K562 (cell line): ENCODE measurements around the gene ADAM15. TPM values are rescaled to one million over a fixed set of nuclear protein-coding genes. Genes with fewer than 3 reads are reported as not detected.

Experiments used
- CCNT2 ChIP-seq: IDR thresholded peaks from 2 replicates; pipeline ENCODE4 v1.6.1; 2011; ENCODE audit warnings: borderline replicate concordance, low read depth, mild to moderate bottlenecking, moderate library complexity, mixed read lengths, low read length; ENCODE audit not compliant: insufficient read length; ENCODE audit errors: extremely low read depth
- CREB5 ChIP-seq: fragments of 250-450 bp; sonication (Bioruptor Pico); IDR thresholded peaks from 2 replicates; pipeline ENCODE4 v1.5.0; 2020; ENCODE audit warnings: mild to moderate bottlenecking
- CREM ChIP-seq: IDR thresholded peaks from 2 replicates; pipeline ENCODE4 v1.6.1; 2014; ENCODE audit warnings: antibody characterized with exemption, low read depth
- CTBP1 ChIP-seq: fragments of 450-650 bp; IDR thresholded peaks from 2 replicates; pipeline ENCODE4 v1.6.1; 2016; ENCODE audit warnings: borderline replicate concordance
- FOS ChIP-seq: IDR thresholded peaks from 3 replicates; pipeline ENCODE4 v1.6.1; 2011; ENCODE audit not compliant: insufficient read length; ENCODE audit errors: extremely low read depth
- FOXP1 ChIP-seq: sonication (generic); formaldehyde crosslinking; IDR thresholded peaks from 2 replicates; pipeline ENCODE4 v1.8.0; 2022; ENCODE audit warnings: mild to moderate bottlenecking, missing genetic modification reagents
- HDAC2 ChIP-seq: fragments of 450-650 bp; IDR thresholded peaks from 2 replicates; pipeline ENCODE4 v1.6.1; 2016; ENCODE audit warnings: mild to moderate bottlenecking
- KAT2B ChIP-seq: IDR thresholded peaks from one replicate; pipeline ENCODE4 v1.6.1; 2012; ENCODE audit warnings: low read depth, mild to moderate bottlenecking, control low read depth, inconsistent platforms, low read length, moderate library complexity
- MCM5 ChIP-seq: fragments of 450-650 bp; IDR thresholded peaks from 2 replicates; pipeline ENCODE4 v1.6.1; 2016; ENCODE audit warnings: low read depth
- MLLT1 ChIP-seq, 2 experiments: fragments of 450-650 bp; IDR thresholded peaks; 2 replicates each; pipeline ENCODE4 v1.6.1; 2016
- PATZ1 ChIP-seq: fragments of 250-450 bp; sonication (Bioruptor Pico); IDR thresholded peaks from 2 replicates; pipeline ENCODE4 v1.5.0; 2020; ENCODE audit warnings: mild to moderate bottlenecking, borderline replicate concordance
- RFX7 ChIP-seq: fragments of 250-450 bp; sonication (Bioruptor Pico); IDR thresholded peaks from 2 replicates; pipeline ENCODE4 v1.5.1; 2021; ENCODE audit warnings: mild to moderate bottlenecking
- SREBF1 ChIP-seq: fragments of 150-350 bp; IDR thresholded peaks from 2 replicates; pipeline ENCODE4 v1.6.1; 2014; ENCODE audit warnings: antibody characterized with exemption, low read depth, low read length, borderline replicate concordance
- SRSF1 ChIP-seq: fragments of 200-400 bp; formaldehyde crosslinking; IDR thresholded peaks from 2 replicates; pipeline ENCODE4 v1.6.1; 2017; ENCODE audit warnings: mild to moderate bottlenecking, low read depth, low read length, moderate library complexity
- U2AF2 ChIP-seq: fragments of 200-400 bp; formaldehyde crosslinking; optimal IDR thresholded peaks from 2 replicates; pipeline ENCODE3; 2017; ENCODE audit warnings: low read depth, mild to moderate bottlenecking, low read length
- USF2 ChIP-seq: sonication (generic); formaldehyde crosslinking; IDR thresholded peaks from 2 replicates; pipeline ENCODE4 v1.5.0; 2020; ENCODE audit warnings: missing genetic modification reagents
- ZFP1 ChIP-seq: fragments of 450-650 bp; formaldehyde crosslinking; IDR thresholded peaks from 2 replicates; pipeline ENCODE4 v1.4.0; 2020; ENCODE audit warnings: mild to moderate bottlenecking, mixed read lengths
- ZNF134 ChIP-seq: fragments of 250-450 bp; sonication (Bioruptor Pico); conservative IDR thresholded peaks from 2 replicates; pipeline ENCODE4 v1.4.0; 2020
- ZNF384 ChIP-seq: IDR thresholded peaks from 2 replicates; pipeline ENCODE4 v1.6.1; 2012; ENCODE audit warnings: low read depth, low read length, improper control_type of control experiment
- ZNF583 ChIP-seq: fragments of 250-450 bp; sonication (Bioruptor Pico); IDR thresholded peaks from 2 replicates; pipeline ENCODE4 v1.4.0; 2020
- ZZZ3 ChIP-seq: fragments of 450-650 bp; IDR thresholded peaks from 2 replicates; pipeline ENCODE4 v1.6.1; 2016; ENCODE audit warnings: antibody characterized with exemption, mild to moderate bottlenecking, moderate library complexity
- polyA plus RNA-seq, 8 experiments: library from polyadenylated mRNA; depleted of rRNA in 4 of 8; stranded (reverse) in 5 of 8; unstranded in 3 of 8; fragments of >200 nt; fragmentation: Nextera tagmentation in 2 of 8; fragmentation: Illumina TruSeq in 1 of 8; extraction: Ambion mirVana in 2 of 8; extraction: Trizol in 1 of 8; gene quantifications; 2 replicates each; pipeline versions ENCODE4 v1.2.1 to v1.2.3, GENCODE V29; 2011 to 2014; ENCODE audit warnings: inconsistent platforms in 1 of 8, missing spikeins in 1 of 8
- total RNA-seq, 7 experiments: library from RNA; depleted of rRNA in 6 of 7; stranded (reverse); fragments of >200 nt in 6 of 7; fragmentation: Illumina TruSeq in 2 of 7; extraction: Trizol in 2 of 7; gene quantifications; 2 replicates each; pipeline versions ENCODE4 v1.2.1 to v1.2.3, GENCODE V29; 2011 to 2021; ENCODE audit warnings: low replicate concordance in 1 of 7

The ADAM15 gene
- total and polyA plus RNA-seq, 9 of the 15 experiments (the other 6 are each of a cell fraction or from before 2014, with no cell fraction given), result 0.69 to 72.3 (median 32.8) TPM

- TF ChIP-seq SRSF1 (no peak), U2AF2 (no peak), SREBF1 (no peak), KAT2B (no peak), CCNT2 (no peak), MCM5 (no peak), ZNF384 (no peak; the same call in 1 of the 2 replicates), MLLT1 (IDR thresholded peaks at IDR 0.05) (peak; percentile 82 to 86; a peak in 3 of 4 replicates), ZFP1 (no peak), ZZZ3 (no peak), CTBP1 (peak; percentile 89), FOXP1 (CRISPR knock-in tag) (peak; percentile 21; the same call in 1 of the 2 replicates), HDAC2 (peak; percentile 74), ZNF134 (CRISPR knock-in tag) (no peak), CREM (peak; percentile 61), ZNF583 (CRISPR knock-in tag) (no peak), RFX7 (CRISPR knock-in tag) (no peak), CREB5 (CRISPR knock-in tag) (no peak), USF2 (no peak; the same call in 1 of the 2 replicates), PATZ1 (CRISPR knock-in tag) (no peak), FOS (no peak)
These were observed 33.8 kb downstream of the ADAM15 start (continued) for GRCh38 chr1:155084722-155085503.
